Loucy (cell line): Measurements from ENCODE around the gene RALGPS2.

Source experiments
- H2AFZ ChIP-seq: fragments of 200-600 bp; sonication (generic); 2 replicates; pipeline ENCODE4 v1.6.0; 2016; ENCODE audit warnings: antibody characterized with exemption, mild to moderate bottlenecking, low read length, moderate library complexity
- H3F3A ChIP-seq: fragments of 200-600 bp; 2 replicates; pipeline ENCODE4 v1.6.0; 2016; ENCODE audit warnings: antibody characterized with exemption, low read depth, mild to moderate bottlenecking
- H3K27me3 ChIP-seq: fragments of 200-600 bp; sonication (generic); 2 replicates; pipeline ENCODE4 v1.6.1; 2014; ENCODE audit warnings: low read length, mild to moderate bottlenecking; ENCODE audit not compliant: insufficient read depth, poor library complexity, severe bottlenecking
- H3K36me3 ChIP-seq: fragments of 200-600 bp; sonication (generic); 2 replicates; pipeline ENCODE4 v1.6.1; 2016; ENCODE audit warnings: low read length; ENCODE audit not compliant: insufficient read depth
- H3K4me1 ChIP-seq: fragments of 200-600 bp; sonication (generic); 2 replicates; pipeline ENCODE4 v1.5.1; 2014; ENCODE audit warnings: low read length, mild to moderate bottlenecking; ENCODE audit not compliant: insufficient read depth, poor library complexity, severe bottlenecking
- H3K4me2 ChIP-seq: fragments of 200-600 bp; sonication (generic); 2 replicates; pipeline ENCODE4 v1.6.0; 2014; ENCODE audit warnings: antibody characterized with exemption, low read length, low read depth, mild to moderate bottlenecking; ENCODE audit not compliant: poor library complexity, severe bottlenecking
- H3K4me3 ChIP-seq: fragments of 200-600 bp; sonication (generic); 2 replicates; pipeline ENCODE4 v1.5.1; 2014; ENCODE audit warnings: low read length, mild to moderate bottlenecking, mixed read lengths; ENCODE audit not compliant: poor library complexity, severe bottlenecking
- H3K79me2 ChIP-seq: fragments of 200-600 bp; sonication (generic); 2 replicates; pipeline ENCODE4 v1.6.1; 2014; ENCODE audit warnings: low read length; ENCODE audit not compliant: insufficient read depth
- H3K9ac ChIP-seq: fragments of 200-600 bp; sonication (generic); 2 replicates; pipeline ENCODE4 v1.6.0; 2014; ENCODE audit warnings: mild to moderate bottlenecking, low read depth, low read length, moderate library complexity; ENCODE audit not compliant: poor library complexity, severe bottlenecking
- H3K9me2 ChIP-seq: fragments of 200-600 bp; sonication (generic); replicated peaks from 2 replicates; pipeline ENCODE4 v1.6.1; 2016; ENCODE audit warnings: low read depth, low read length, mixed read lengths
- H3K9me3 ChIP-seq: fragments of 200-600 bp; sonication (generic); 2 replicates; pipeline ENCODE4 v1.6.1; 2014; ENCODE audit warnings: mild to moderate bottlenecking, antibody characterized with exemption, low read length, low read depth; ENCODE audit not compliant: insufficient read depth
- H4K20me1 ChIP-seq: fragments of 200-600 bp; sonication (generic); 2 replicates; pipeline ENCODE4 v1.6.0; 2014; ENCODE audit warnings: antibody characterized with exemption, low read length, mild to moderate bottlenecking; ENCODE audit not compliant: insufficient read depth, poor library complexity, severe bottlenecking
- CTCF ChIP-seq: fragments of 200-600 bp; sonication (generic); conservative IDR thresholded peaks from 2 replicates; pipeline ENCODE4 v1.5.1; 2014; ENCODE audit warnings: mild to moderate bottlenecking, antibody characterized with exemption, low read length
- EZH2phosphoT487 ChIP-seq: fragments of 200-600 bp; IDR thresholded peaks from 2 replicates; pipeline ENCODE4 v1.6.1; 2018; ENCODE audit warnings: antibody characterized with exemption, mild to moderate bottlenecking, moderate library complexity, borderline replicate concordance

RALGPS2 gene

DNA sequence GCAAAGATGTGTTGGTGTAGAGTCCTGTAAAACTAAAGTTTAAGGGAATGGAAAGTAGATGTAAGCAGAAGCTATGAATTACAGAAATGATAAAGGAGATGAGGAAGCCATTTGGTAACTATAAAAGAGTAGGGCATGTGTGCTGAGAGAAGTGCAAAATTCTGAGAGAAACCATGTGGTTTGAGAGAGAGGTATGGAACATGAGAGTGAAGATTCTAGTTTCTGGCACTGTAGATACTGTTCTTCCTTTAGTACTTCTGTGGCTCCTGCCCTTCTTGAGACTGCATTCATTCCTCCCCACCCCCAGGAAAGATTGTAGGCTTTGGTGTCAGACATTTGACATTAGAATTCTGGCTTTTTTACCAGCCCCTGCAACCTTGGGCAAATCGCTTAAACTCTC is 15.4 kb downstream of the RALGPS2 start:
- Histone ChIP-seq H3K36me3 (peaks cover 4% of the 10 kb centered on the region; the same call in 1 of the 2 replicates), H4K20me1 (no peaks in the 10 kb centered on the region), H3K79me2 (no peaks in the 10 kb centered on the region)

GRCh38 chr1:178740924-178741323 is 15.9 kb downstream of the RALGPS2 start:
- TF ChIP-seq EZH2phosphoT487 = no peak
- TF ChIP-seq CTCF = no peak
- Histone ChIP-seq H3K79me2 (no peaks in the 10 kb centered on the region), H3K4me1 (no peaks in the 10 kb centered on the region), H3K4me3 (no peak overlapping the region), H4K20me1 (no peaks in the 10 kb centered on the region), H3K9me2 (no peaks in the 10 kb centered on the region), H3K9ac (no peak overlapping the region), H3K9me3 (no peaks in the 10 kb centered on the region), H2AFZ (no peak overlapping the region), H3F3A (no peaks in the 10 kb centered on the region), H3K27me3 (no peaks in the 10 kb centered on the region), H3K4me2 (no peak overlapping the region), H3K36me3 (peaks cover 4% of the 10 kb centered on the region; the same call in 1 of the 2 replicates)

More for the DNA sequence above, 15.4 kb downstream of the RALGPS2 start:
- Histone ChIP-seq H3F3A (no peaks in the 10 kb centered on the region), H3K27me3 (no peaks in the 10 kb centered on the region), H3K9me3 (no peaks in the 10 kb centered on the region), H2AFZ (no peak overlapping the region), H3K4me1 (no peaks in the 10 kb centered on the region), H3K4me3 (no peak overlapping the region), H3K9ac (no peak overlapping the region), H3K4me2 (no peak overlapping the region), H3K9me2 (no peaks in the 10 kb centered on the region)
- TF ChIP-seq CTCF = no peak
- TF ChIP-seq EZH2phosphoT487 = no peak

DNA sequence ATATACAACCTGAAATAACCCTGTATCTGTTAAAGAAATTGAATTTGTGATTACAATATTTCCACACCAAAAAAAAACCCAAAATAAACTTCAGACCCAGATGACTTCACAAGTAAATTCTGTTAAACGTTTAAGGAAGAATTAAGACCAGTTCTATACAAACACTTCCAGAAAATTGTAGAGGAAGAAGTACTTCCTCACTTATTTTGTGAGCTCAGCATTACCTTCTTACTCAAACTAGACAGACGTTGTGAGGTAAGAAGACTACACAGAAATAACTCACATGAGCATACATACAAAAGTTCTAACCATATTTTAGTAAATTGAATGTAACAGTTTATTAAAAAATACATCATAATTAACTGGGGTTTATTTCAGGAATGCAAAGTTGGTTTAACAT is 18.8 kb downstream of the RALGPS2 start:
- Histone ChIP-seq H4K20me1 (no peaks in the 10 kb centered on the region), H3K9me2 (no peaks in the 10 kb centered on the region), H3K4me1 (no peaks in the 10 kb centered on the region), H3F3A (no peaks in the 10 kb centered on the region), H3K9ac (no peak overlapping the region), H3K36me3 (no peaks in the 10 kb centered on the region), H3K4me2 (no peak overlapping the region), H3K9me3 (no peaks in the 10 kb centered on the region), H3K4me3 (no peak overlapping the region), H3K79me2 (no peaks in the 10 kb centered on the region), H3K27me3 (no peaks in the 10 kb centered on the region), H2AFZ (no peak overlapping the region)
- TF ChIP-seq EZH2phosphoT487 (no peak), CTCF (no peak)
